Measurements from ENCODE around the gene CREB3L1.

Gene CREB3L1

DNA sequence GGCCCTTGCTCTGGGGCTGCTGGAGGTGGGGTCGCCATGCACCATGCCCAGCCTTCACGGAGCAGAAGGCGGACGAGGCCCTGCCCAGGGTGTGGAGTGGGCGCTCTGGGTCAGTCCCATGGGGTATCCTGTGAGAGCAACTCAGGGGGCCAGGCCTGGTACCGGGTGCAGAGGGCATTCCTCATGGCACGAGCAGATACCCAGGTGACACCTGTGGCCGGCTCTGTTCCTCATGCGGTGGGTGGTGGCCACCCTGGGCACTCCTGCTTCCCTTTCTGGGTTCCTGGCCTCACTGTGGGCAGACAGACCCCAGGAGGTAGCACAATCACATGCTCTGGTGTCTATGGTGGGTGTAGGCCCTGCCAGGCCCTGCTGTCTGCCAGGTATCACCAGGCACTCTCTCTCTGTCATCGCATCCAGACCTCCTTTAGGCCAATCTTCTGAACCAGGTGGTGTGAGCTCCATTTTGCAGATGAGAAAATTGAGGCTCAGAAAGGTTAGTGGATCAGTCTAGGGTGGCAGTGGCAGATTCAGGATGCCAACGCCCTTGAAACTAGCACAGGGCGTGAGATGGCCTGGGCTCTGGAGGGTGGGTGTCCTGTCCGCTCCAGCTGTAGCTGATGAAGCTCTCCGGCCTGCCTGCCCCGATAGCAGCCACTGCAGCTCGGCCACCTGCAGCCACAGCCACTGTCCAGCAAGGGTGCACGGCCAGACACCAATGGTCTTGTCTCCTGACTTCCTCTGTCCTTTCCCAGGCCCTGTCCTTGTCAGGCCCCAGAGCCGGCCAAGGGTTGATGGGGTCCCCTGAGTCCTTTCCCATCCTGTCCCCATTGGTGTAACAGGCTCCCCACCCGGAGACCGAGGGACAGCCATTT lies 84.9 kb downstream of the CREB3L1 start:
- peak overlapping the region; percentile 65 for H3K4me3 ChIP-seq (ENCODE audit: low read depth, low read length)

DNA sequence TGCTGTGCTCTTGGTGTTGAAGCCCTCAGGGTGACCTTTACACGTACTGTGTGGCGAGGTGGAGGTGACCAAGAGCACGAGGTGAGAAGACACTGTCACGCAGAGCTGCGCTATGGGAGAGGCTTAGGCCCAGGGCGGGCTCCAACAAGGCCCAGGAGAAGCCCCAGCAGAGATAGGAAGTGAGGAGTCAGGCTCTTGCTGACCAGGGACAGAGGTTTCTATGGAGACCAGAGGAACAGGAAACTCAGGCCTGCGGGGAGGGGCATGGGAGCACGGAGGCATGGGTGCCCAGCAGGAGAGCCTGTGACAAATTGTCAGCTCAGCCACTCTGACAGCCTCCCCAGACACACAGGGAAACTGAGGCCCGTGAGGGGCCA lies 85.6 kb downstream of the CREB3L1 start:
- TF ChIP-seq, protein P1, sequence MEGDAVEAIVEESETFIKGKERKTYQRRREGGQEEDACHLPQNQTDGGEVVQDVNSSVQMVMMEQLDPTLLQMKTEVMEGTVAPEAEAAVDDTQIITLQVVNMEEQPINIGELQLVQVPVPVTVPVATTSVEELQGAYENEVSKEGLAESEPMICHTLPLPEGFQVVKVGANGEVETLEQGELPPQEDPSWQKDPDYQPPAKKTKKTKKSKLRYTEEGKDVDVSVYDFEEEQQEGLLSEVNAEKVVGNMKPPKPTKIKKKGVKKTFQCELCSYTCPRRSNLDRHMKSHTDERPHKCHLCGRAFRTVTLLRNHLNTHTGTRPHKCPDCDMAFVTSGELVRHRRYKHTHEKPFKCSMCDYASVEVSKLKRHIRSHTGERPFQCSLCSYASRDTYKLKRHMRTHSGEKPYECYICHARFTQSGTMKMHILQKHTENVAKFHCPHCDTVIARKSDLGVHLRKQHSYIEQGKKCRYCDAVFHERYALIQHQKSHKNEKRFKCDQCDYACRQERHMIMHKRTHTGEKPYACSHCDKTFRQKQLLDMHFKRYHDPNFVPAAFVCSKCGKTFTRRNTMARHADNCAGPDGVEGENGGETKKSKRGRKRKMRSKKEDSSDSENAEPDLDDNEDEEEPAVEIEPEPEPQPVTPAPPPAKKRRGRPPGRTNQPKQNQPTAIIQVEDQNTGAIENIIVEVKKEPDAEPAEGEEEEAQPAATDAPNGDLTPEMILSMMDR (IDR thresholded peaks at IDR 0.05; ENCODE audit: borderline replicate concordance, insufficient read depth, low read depth, low read length) = no peak
- no peak overlapping the region for H3K4me3 ChIP-seq (ENCODE audit: low read depth, low read length)

More for the DNA sequence above, 84.9 kb downstream of the CREB3L1 start:
- TF ChIP-seq, protein P1 (IDR thresholded peaks at IDR 0.05; ENCODE audit: borderline replicate concordance, insufficient read depth, low read depth, low read length) = no peak

DNA sequence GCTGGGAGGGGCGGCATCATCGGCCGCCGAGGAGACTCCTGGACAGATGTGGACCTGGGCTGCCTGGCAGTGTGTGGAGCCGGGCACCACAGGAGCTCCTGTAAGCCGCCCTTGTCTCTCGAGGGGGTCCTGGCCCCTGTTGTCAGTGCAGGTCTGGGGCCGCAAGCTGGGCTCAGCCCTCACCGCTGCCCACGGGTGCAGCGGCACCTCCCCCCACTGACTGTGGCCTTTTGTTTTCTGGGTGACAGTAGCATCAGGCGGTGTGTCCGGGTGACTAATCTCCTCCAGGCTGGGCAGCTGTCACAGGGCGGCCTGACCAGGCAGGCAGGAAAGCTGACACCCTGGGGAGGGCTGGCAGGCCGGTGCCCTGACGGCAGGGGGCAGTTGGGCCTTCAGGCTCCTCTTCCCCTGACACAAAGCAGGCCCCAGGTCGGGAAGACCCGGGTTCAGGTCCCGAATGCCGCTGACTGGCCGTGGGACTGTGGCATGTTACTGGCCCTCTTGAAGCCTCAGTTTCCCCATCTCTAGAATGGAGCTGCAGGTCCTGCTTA lies 86.1 kb downstream of the CREB3L1 start:
- no peak overlapping the region for H3K4me3 ChIP-seq (ENCODE audit: low read depth, low read length)
- TF ChIP-seq, protein P1 (IDR thresholded peaks at IDR 0.05; ENCODE audit: borderline replicate concordance, insufficient read depth, low read depth, low read length) = no peak

DNA sequence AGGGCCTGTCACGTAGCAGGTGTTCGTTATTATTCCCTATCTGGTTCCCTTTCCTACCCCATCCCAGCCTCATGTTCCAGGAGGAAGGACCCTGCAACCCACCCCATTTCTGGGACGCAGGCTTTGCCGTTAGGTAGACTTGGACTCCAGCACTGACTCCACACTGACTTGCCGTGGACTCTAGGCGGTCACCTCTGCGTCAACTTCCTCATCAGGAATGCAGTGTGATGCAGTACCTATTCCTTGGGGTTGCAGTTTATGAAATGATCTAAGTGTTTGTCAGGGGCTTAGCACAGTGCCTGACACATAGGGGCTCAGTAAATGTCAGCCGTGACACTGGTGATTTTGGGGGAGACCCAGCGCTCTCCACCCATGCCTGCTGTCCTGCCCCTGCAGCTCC lies 86.6 kb downstream of the CREB3L1 start:
- TF ChIP-seq, protein P1 (IDR thresholded peaks at IDR 0.05; ENCODE audit: borderline replicate concordance, insufficient read depth, low read depth, low read length) = no peak
- H3K4me3 ChIP-seq (ENCODE audit: low read depth, low read length) = no peak overlapping the region

DNA sequence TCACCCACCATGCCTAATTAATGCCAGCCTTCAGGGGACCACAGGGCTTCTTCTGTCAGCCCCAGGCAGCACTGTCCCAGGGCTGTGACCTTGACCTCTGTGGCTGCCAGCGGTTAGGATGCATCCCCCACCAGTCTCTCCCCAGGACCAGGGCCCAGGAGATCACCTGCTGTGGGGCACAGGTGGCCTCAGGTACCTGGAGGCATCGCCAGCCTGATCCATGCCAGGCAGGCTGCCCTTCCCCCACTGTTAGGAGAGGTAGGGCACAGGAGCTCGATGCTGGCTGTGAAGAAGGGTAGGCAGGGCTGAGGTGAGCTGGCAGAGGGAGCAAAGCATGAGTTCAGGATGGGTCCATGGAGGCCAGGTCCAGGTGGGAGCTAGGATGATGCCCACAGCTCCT lies 87.3 kb downstream of the CREB3L1 start:
- H3K4me3 ChIP-seq (ENCODE audit: low read depth, low read length) = no peak overlapping the region
- TF ChIP-seq, protein P1 (IDR thresholded peaks at IDR 0.05; ENCODE audit: borderline replicate concordance, insufficient read depth, low read depth, low read length) = no peak

DNA sequence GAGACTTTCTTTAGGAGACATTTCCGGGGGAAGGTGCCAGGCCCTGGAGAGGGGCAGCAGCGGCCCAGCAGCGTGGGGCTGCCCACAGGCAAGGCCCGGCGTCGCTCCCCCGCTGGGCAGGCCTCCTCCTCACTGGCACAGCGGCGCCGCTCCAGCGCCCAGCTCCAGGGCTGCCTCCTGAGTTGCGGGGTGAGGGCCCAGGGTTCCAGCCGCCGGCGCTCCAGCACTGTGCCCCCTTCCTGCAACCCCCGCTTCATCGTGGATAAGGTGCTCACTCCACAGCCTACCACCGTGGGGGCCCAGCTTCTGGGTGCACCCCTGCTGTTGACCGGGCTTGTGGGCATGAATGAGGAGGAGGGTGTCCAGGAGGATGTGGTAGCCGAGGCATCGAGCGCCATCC lies 88.8 kb downstream of the CREB3L1 start:
- TF ChIP-seq, protein P1 (IDR thresholded peaks at IDR 0.05; ENCODE audit: borderline replicate concordance, insufficient read depth, low read depth, low read length) = no peak
- H3K4me3 ChIP-seq (ENCODE audit: low read depth, low read length) = no peak overlapping the region
